ENCODE measurements around the gene PWP2.
"Not testable (repeated sequence)": the region's sequence is repeated elsewhere in the genome, so short reads cannot be mapped to it uniquely, and the experiment has no call there.

PWP2 gene

DNA sequence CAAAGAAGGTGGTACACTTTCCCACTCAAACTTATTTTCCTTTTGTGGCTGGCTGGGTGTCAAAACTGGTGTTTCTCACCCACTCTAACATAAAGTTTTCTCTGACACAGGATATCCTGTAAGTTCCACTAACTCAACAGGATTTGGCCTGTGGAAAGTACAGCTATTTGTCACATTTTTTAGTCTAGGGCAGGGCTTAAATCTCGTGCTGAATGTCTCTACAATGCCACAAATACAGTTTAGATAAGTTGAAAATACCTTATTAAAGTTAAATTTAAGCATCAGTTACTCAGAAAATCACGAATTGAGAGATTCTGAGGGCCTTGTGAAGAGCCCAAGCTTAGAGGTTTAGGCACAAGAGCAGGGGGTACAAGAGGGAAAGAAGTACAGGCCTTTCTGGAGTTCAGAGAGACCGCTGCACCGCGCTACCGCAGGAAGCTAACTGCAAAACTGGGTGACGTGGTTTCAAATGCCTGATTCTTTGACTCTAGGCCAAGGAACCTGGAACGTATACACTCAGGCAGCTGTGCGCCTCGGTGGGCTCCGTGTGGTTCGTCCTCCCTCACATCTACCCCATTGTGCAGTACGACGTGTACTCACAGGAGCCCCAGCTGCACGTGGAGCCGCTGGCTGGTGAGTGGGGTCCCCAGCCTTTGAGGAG, 23.4 kb upstream of the PWP2 start:
- no peak for DNase-seq

- DNase-seq: no peak
Measured at GRCh38 chr21:44084496-44085241, 22.5 kb upstream of the PWP2 start.

GRCh38 chr21:44085491-44086321, 21.5 kb upstream of the PWP2 start:
- DNase-seq: no peak

GRCh38 chr21:44086636-44087425, 20.4 kb upstream of the PWP2 start:
- no peak for DNase-seq

GRCh38 chr21:44087426-44088400, 19.5 kb upstream of the PWP2 start:
- no peak for DNase-seq

- no peak for DNase-seq
Measured at GRCh38 chr21:44088401-44088780, 18.8 kb upstream of the PWP2 start.

GRCh38 chr21:44089001-44089911, 17.9 kb upstream of the PWP2 start:
- no peak for DNase-seq

DNA sequence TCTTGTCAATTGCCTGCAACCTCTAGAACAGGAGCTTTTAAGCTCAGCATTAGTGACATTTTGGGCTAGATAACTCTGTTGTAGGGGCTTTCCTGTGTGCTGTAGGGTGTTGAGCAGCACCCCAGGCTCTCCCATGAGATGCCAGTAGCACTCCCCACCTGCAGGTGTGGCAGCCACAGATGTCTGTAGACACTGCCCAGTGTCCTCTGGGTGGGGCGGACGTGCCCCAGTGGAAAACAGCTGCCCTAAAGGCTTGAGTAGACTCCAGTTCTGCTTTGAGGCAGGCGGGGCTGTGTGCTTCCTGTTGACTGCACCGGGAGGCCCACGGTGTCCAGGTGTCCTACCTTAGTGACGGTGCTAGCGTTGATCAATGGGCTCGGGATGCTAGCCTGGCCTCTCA, 16.9 kb upstream of the PWP2 start:
- DNase-seq: no peak

GRCh38 chr21:44092211-44092610, 15.0 kb upstream of the PWP2 start:
- DNase-seq: no peak

DNA sequence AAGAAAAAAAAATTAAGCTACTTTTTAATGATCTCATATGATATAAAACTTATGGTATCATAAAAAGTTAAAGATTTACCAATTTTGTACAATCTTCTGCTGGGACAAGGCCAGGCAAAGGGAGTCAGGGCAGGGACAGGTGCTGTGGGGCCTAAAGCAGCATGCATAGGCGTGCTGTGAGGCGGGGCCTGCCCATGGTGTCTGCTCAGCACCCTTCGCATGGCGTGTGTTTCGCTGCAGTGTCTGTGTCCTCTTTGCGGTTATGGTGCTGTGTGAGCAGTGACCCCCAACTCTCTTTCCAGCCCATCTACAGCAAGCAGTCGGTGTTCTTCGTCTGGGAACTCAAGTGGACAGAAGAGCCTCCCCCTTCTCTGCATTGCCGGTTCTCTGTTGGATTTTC, 13.4 kb upstream of the PWP2 start:
- DNase-seq: no peak

DNA sequence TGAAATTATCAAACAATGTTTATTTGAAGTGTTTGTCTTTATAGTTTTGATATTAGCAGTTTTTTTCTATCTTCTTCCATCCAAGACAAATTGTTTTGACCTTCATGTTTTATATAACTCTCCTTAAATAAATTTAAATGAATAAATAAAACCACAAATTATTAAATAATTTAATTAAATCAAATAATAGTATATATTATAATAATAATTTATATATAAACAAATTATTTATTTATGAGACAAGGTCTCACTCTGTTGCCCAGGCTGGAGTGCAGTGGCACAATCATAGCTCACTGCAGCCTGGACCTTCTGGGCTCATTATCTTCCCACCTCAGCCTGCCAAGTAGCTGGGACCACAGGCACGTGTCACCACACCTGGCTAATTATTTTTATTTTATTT, 12.4 kb upstream of the PWP2 start:
- DNase-seq: no peak

DNA sequence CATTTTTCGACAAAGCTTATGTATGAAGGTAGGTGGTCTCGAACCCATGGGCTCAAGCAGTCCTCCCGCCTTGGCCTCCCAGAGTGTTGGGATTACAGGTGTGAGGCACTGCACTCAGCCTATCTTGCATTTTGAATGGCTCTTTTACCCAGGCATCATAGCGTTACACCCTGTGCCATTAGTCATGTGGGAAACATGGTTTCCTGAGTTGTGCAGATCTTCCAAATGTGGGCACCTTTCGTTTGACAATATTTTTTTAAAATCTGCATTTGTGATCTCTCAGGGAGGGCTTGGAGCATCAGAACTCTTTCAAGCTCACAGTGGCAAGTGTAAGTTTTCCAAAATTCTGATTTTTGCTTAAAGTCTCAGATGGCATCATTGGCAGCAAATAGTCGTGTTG, 8.7 kb upstream of the PWP2 start:
- DNase-seq: not testable (repeated sequence)

- not testable (repeated sequence) for DNase-seq
Measured at GRCh38 chr21:44098964-44099363, 8.2 kb upstream of the PWP2 start.

DNA sequence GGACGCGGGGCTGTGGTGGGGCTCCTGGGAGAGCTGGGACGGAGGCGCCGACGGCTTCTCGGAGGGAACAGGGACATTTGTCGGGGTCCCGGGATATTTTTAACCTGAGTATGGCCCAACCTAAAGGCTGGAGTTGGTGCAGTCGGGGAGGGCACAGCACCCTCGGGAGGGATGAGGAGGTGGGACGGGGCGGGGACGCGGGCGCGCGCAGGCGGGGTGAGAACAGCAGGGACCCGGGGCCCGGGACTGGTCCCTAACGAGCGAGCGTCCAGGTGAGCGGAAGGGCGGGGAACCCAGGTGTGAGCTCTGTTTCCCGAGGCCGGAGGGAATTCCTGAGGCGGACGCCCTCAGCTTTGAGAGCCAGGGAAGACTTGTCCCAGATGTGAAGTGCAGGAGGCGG, 390 bp downstream of the PWP2 start:
- DNase-seq: not testable (repeated sequence)

GRCh38 chr21:44113702-44114371, 6.6 kb downstream of the PWP2 start:
- not testable (repeated sequence) for DNase-seq

GRCh38 chr21:44122131-44122530, 14.9 kb downstream of the PWP2 start:
- not testable (repeated sequence) for DNase-seq

GRCh38 chr21:44127827-44128226, 20.6 kb downstream of the PWP2 start:
- DNase-seq: not testable (repeated sequence)

GRCh38 chr21:44133715-44134057, 26.5 kb downstream of the PWP2 start:
- DNase-seq: not testable (repeated sequence)

DNA sequence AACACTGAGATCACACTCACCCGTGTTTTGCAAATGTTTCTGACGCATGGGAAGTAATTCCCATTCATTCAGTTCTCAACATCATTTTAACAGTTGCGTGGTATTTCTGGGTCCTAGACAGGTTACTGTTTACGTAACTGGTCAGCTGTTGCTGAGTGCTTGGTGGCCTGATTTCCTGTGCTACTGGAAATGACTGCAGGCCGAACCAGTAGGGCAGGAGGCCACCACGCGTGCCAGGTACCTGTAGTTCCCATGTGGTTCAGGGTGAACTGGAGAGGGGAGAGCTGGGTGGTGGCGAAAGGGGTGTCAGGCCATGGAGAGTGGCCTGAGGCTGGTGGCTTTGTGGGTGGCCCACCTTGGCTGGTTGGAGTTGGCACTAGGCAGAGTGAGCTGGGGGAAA, 27.5 kb downstream of the PWP2 start:
- not testable (repeated sequence) for DNase-seq

DNA sequence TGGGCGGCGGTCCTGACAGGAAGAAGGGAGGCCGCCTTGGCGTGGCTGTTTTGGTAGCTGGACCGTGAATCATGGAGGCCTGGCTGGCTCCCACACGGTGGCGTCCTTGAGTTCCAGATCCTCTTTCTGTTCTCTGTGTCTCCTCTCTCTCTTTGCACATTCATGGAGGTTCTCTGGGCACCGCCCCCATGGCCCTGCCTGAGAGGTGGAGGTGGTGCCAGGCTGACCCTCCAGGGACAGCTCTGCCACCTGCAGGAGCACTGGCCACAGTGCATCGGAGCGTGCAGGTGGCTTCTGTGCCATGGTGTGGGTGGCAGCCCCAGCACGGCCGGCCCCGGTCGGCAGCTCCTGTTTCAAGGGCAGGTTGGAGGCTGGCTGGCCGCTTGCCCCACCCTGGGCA, 30.8 kb downstream of the PWP2 start:
- not testable (repeated sequence) for DNase-seq

Data from cortex of kidney (tissue), 1 donor.